ENCODE data around the gene CUL1.

DNA sequence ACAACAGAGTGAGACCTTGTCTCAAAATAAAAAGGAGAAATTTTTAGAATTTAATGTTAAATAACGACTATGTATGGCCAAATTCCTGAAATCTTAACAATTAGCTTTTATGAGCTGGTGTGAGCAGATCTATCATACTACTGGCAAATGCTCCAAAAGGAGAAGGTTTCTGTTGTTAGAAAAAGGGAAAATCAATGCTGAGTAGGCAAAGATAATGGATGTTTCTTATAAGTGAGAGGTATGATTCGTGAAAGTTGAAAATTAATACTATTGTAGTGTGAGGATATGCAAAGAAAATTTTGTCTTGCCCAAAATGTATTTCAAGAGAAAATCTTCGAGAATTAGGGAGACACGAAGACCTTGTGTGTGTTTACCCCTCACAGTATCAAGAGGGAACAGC lies 40.8 kb upstream of the CUL1 start:
- TF ChIP-seq, protein P1, sequence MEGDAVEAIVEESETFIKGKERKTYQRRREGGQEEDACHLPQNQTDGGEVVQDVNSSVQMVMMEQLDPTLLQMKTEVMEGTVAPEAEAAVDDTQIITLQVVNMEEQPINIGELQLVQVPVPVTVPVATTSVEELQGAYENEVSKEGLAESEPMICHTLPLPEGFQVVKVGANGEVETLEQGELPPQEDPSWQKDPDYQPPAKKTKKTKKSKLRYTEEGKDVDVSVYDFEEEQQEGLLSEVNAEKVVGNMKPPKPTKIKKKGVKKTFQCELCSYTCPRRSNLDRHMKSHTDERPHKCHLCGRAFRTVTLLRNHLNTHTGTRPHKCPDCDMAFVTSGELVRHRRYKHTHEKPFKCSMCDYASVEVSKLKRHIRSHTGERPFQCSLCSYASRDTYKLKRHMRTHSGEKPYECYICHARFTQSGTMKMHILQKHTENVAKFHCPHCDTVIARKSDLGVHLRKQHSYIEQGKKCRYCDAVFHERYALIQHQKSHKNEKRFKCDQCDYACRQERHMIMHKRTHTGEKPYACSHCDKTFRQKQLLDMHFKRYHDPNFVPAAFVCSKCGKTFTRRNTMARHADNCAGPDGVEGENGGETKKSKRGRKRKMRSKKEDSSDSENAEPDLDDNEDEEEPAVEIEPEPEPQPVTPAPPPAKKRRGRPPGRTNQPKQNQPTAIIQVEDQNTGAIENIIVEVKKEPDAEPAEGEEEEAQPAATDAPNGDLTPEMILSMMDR (IDR thresholded peaks at IDR 0.05; ENCODE audit: poor library complexity, severe bottlenecking): no peak
- TF ChIP-seq EP300 (conservative IDR thresholded peaks at IDR 0.05; ENCODE audit: poor library complexity, severe bottlenecking) (no peak), SMC3 (conservative IDR thresholded peaks at IDR 0.05; ENCODE audit: poor library complexity) (no peak), RAD21 (conservative IDR thresholded peaks at IDR 0.05) (no peak)
- TF ChIP-seq, protein P2, sequence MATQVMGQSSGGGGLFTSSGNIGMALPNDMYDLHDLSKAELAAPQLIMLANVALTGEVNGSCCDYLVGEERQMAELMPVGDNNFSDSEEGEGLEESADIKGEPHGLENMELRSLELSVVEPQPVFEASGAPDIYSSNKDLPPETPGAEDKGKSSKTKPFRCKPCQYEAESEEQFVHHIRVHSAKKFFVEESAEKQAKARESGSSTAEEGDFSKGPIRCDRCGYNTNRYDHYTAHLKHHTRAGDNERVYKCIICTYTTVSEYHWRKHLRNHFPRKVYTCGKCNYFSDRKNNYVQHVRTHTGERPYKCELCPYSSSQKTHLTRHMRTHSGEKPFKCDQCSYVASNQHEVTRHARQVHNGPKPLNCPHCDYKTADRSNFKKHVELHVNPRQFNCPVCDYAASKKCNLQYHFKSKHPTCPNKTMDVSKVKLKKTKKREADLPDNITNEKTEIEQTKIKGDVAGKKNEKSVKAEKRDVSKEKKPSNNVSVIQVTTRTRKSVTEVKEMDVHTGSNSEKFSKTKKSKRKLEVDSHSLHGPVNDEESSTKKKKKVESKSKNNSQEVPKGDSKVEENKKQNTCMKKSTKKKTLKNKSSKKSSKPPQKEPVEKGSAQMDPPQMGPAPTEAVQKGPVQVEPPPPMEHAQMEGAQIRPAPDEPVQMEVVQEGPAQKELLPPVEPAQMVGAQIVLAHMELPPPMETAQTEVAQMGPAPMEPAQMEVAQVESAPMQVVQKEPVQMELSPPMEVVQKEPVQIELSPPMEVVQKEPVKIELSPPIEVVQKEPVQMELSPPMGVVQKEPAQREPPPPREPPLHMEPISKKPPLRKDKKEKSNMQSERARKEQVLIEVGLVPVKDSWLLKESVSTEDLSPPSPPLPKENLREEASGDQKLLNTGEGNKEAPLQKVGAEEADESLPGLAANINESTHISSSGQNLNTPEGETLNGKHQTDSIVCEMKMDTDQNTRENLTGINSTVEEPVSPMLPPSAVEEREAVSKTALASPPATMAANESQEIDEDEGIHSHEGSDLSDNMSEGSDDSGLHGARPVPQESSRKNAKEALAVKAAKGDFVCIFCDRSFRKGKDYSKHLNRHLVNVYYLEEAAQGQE (IDR thresholded peaks at IDR 0.05; ENCODE audit: borderline replicate concordance): no peak
